ENCODE data around the gene PTOV1.
"Not testable (repeated sequence)": the region's sequence is repeated elsewhere in the genome, so short reads cannot be mapped to it uniquely, and the experiment has no call there.

Gene PTOV1

GRCh38 chr19:49818649-49819370 is 32.1 kb upstream of the PTOV1 start:
- DNase-seq, result no peak

GRCh38 chr19:49819452-49820115 is 31.4 kb upstream of the PTOV1 start:
- DNase-seq, result not testable (repeated sequence)

DNA sequence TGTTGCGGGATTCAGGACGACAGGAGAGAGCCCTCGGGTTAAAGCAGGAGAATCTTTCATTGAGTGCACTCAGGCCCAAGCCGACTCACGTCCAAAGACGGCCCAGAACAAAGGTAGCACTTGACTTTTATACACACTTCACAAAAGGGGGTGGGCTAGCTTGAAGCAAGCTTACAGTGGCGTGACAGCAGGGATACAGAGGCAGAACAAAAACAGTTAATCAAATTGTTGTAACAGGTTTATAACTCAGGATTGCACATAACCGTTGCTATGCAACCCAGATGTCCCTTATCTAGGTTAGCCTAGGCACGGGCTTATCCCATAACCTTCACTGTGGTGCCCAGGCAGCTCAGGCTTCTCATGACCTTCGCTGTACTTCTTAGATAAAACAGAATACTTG is 30.8 kb upstream of the PTOV1 start:
- no peak for DNase-seq

- DNase-seq, result no peak
Measured at GRCh38 chr19:49823472-49823871, 27.5 kb upstream of the PTOV1 start.

GRCh38 chr19:49824662-49825061 is 26.3 kb upstream of the PTOV1 start:
- DNase-seq, result no peak

DNA sequence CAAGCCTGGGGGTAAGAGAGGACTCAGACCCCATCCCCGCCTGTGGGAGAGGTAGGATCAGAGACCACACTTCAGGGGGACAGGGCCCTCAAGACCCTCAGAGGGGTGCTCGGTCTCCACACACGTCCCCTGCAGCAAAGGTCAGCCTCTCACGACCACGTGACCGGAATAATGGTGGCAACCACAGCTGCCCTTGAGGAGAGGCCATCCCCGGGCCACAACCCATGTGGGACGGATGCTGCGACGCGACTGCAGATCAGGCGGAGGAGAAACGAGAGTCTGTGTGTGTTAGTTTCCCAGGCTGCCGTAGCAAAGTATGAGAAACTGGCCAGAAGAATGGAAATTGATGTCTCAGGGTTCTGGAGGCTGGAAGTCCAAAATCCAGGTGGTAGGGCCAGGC is 23.9 kb upstream of the PTOV1 start:
- no peak for DNase-seq

DNA sequence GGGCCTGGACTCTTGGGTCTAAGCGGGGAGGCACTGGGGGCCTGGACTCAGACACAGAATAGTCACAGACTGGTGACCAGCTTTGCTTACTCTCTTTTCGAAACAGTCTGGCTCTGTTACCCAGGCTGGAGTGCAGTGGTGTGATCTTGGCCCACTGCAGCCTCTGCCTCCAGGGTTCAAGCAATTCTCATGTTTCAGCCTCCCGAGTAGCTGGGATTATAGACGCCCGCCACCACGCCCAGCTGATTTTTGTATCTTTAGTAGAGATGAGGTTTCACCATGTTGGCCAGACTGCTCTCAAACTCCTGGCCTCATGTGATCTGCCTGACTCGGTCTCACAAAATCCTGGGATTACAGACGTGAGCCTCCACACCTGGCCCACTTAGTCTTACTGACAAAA is 21.8 kb upstream of the PTOV1 start:
- DNase-seq, result no peak

DNA sequence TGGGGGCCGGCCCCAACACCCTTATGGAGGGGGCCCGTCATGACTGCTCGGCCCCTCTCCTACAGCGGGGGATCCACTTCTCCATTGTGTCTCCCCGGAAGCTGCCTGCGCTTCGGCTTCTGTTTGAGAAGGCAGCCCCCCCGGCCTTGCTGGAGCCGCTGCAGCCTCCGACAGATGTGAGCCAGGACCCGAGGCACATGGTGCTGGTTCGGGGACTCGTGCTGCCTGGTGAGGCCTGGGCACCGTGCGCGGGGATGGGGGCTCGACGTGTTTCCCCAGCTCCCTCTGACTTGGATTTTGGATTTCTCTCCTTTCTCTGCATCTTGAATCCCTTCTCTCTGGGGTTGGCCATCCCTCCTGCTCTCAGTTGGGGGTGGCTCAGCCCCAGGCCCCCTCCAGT is 21.2 kb upstream of the PTOV1 start:
- DNase-seq, result no peak

DNA sequence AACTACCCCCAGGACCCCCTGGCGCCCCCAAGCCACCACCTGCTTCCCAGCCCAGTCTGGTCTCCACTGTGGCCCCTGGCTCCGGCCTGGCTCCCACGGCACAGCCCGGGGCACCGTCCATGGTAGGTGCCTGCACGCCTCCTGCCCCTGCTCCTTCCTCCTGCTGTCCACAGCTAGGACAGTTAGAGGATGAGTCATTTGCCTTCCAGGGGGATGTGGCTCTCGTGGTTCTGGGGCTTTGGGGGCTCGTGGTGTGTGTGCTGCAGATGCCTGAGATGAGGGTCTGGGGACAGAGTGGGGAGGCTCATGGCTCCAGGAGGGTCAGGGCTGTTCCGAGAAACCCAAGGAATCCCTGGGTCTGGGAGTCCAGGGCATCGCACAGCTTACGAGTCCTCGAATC is 20.2 kb upstream of the PTOV1 start:
- no peak for DNase-seq

DNA sequence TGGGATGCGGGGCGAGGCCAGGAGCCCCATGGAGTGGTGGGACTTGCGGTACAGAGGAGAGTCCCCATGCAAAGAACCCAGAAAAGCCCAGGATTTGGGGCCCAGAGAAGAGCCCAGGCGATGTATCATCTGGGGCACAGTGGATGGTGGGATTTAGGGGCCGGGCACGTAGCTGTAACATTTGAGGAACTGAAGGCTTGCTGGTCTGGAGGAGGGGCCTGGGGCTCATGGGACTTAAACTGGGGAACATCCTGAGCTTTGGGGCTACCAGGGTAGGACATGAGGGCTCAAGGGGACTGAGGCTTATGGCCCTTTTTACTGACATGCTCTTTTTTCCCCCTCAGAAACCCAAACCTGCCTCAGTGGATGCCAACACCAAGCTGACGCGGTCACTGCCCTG is 19.4 kb upstream of the PTOV1 start:
- DNase-seq, result no peak

DNA sequence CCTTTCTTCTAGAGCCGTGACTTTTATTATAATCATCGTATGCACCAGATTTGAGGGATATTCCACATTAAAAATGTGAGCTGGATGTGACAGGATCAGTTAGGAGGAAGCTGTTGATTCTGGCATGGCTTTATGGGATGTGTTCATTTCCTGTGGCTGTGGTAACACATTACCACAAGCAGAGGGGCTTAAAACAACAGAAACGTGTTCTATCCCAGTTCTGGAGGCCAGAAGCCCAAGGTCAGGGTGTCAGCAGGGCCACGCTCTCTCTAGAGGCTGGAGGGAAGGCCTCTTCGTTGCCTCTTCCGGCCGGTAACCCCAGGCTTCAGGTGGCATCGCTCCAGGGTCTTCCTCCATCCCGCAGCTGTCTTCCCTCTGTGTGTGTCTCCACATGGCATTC is 18.4 kb upstream of the PTOV1 start:
- DNase-seq, result no peak

- no peak for DNase-seq
Measured at GRCh38 chr19:49833599-49833998, 17.4 kb upstream of the PTOV1 start.

- DNase-seq, result no peak
Measured at GRCh38 chr19:49835562-49835961, 15.4 kb upstream of the PTOV1 start.

GRCh38 chr19:49836176-49837008 is 14.6 kb upstream of the PTOV1 start:
- DNase-seq, result no peak

DNA sequence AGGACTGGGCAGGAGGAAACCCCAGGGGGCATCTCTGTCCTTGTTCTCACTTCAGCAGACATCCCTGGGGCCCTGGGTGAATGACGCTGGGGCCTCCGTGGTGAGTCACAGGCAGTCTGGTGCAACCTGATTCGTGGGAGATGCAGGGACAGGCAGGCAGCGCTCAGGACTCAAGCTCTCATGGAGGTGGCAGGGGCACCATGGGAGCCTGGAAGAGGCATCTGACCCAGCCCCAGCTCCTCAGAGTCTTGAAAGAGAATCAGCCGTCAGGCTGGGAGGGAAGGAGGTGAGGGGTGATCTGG is 14.0 kb upstream of the PTOV1 start:
- DNase-seq, result no peak

DNA sequence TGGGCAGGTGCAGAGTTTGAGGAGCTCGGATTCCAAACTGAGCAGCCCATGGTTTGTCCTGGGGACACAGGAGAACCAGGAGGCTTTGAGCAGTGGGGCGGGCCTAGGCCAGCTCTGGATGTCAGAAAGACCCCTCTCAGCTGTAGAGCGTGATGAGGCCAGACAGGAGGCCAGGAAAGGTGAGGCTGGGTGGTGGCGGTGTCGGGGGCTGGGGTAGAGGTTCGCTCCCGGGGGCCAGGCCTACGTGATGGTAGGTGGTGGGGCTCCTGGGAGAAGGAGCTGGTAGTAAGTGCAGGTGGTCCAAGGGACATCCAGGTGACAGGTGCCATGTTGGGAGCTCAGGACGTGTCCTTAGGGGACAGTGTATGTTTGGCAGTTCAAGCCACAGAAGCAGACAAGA is 13.5 kb upstream of the PTOV1 start:
- DNase-seq, result no peak

DNA sequence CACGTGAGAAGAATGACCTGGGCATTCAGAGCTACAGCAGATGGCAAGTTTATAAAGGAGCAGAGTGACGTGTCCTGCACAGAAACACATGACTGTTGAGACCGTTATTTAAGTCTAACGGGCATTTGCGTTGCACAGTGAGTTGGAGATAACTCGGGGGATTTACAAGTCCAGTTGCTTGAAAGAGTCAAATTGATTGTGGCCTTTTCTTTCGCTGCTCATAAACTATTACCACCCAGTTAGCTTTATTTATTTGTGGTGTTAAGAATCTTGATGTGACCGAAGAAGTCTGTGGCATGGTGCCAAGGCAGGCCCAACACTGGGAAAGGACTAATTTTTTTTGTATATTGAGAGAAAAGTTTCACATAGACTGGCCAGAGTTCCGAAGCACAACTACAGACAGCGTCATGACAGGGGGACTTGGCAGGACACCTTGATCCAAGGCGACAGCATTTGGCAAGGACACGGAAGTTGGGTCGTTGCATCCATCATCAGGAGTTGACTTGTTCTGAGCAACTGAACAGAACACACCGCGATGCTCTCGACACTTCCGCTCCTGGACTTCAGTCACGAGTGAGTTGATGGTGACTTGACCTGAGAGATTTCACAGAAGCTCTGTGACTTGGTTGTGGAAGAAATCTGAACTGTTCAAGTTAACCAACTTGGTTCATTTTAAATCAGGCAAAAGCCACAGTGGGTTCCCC is 11.9 kb upstream of the PTOV1 start:
- DNase-seq, result no peak

GRCh38 chr19:49839713-49840112 is 11.2 kb upstream of the PTOV1 start:
- no peak for DNase-seq

GRCh38 chr19:49840321-49840720 is 10.6 kb upstream of the PTOV1 start:
- DNase-seq, result no peak

DNA sequence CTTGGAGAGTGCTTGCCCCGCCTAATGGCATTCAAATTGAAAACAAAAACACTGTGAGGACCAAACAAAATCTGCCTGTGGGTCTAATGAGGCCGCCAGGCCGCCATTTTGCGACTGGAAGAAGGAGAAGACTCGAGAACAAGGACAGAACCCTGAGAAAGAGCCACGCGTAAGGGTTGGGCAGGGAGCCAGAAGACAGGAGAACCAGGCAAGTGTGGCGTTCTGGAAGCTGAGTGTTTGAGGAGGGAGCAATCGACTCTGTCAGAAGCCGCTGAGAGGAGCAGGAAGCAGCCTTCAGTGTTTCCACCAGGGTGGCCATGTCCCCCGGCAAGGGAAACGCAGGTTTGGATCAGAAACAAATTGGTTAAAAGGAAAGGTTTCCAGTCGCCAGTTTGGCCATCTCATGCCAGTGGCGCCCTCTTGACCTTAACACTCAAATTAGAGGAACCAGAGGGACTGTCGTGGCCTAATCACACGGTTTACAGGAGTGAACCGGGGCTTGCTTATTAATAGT is 10.2 kb upstream of the PTOV1 start:
- DNase-seq, result no peak

- no peak for DNase-seq
Measured at GRCh38 chr19:49843265-49843664, 7.7 kb upstream of the PTOV1 start.

- no peak for DNase-seq
Measured at GRCh38 chr19:49844138-49845095, 6.5 kb upstream of the PTOV1 start.

Measured in CD4-positive, alpha-beta T cell treated with Interleukin-21 for 1 hour (primary cell).